Keratinocyte (primary cell): ENCODE data around the gene ITGA3. TPM values are rescaled to one million over a fixed set of nuclear protein-coding genes. Genes with fewer than 3 reads are reported as not detected.

ENCODE experiments used
- DNase-seq: peaks from one replicate; pipeline ENCODE4 v3.0.0-alpha.2; 2011; ENCODE audit warnings: low read depth, missing footprints, low spot score
- FAIRE-seq: peaks from 2 replicates; lab custom pipeline; 2011; peaks lifted over from hg19 to GRCh38; lab: Jason Lieb, UNC
- H2AFZ ChIP-seq: 2 replicates; pipeline ENCODE4 v1.6.0; 2012; ENCODE audit warnings: low read length, control low read depth, inconsistent platforms; ENCODE audit not compliant: control insufficient read depth
- H3K27ac ChIP-seq: 2 replicates; pipeline ENCODE4 v1.5.1; 2011; ENCODE audit warnings: low read length; ENCODE audit not compliant: control insufficient read depth, insufficient read depth
- H3K27me3 ChIP-seq: 3 replicates; pipeline ENCODE4 v1.6.0; 2011; ENCODE audit warnings: low read length; ENCODE audit not compliant: control insufficient read depth, insufficient read depth; ENCODE audit errors: extremely low read depth
- H3K36me3 ChIP-seq, 2 experiments: 2 replicates in 1 of 2; 3 replicates in 1 of 2; pipeline ENCODE4 v1.5.1; 2011; ENCODE audit warnings: low read length in 2 of 2, mild to moderate bottlenecking in 1 of 2; ENCODE audit not compliant: control insufficient read depth in 2 of 2, insufficient read depth in 2 of 2; ENCODE audit errors: extremely low read depth in 1 of 2
- H3K4me1 ChIP-seq: 3 replicates; pipeline ENCODE4 v1.5.1; 2011; ENCODE audit warnings: low read length; ENCODE audit not compliant: control insufficient read depth, insufficient read depth; ENCODE audit errors: extremely low read depth
- H3K4me2 ChIP-seq: 3 replicates; pipeline ENCODE4 v1.6.0; 2011; ENCODE audit warnings: low read depth, low read length; ENCODE audit not compliant: control insufficient read depth, insufficient read depth; ENCODE audit errors: extremely low read depth
- H3K4me3 ChIP-seq, 3 experiments: fragments of 200-600 bp in 1 of 3; sonication (generic) in 1 of 3; 2 replicates in 2 of 3; 3 replicates in 1 of 3; pipeline ENCODE4 v1.5.1; 2011 to 2016; ENCODE audit warnings: low read length in 3 of 3, mild to moderate bottlenecking in 3 of 3, control low read depth in 2 of 3, inconsistent platforms in 1 of 3, low read depth in 1 of 3, mixed read lengths in 1 of 3, mixed run types in 1 of 3, moderate library complexity in 1 of 3; ENCODE audit not compliant: control insufficient read depth in 2 of 3, insufficient read depth in 2 of 3; ENCODE audit errors: extremely low read depth in 1 of 3
- H3K79me2 ChIP-seq: 2 replicates; pipeline ENCODE4 v1.6.0; 2012; ENCODE audit warnings: low read length; ENCODE audit not compliant: control insufficient read depth, insufficient read depth
- H3K9ac ChIP-seq: 3 replicates; pipeline ENCODE4 v1.6.0; 2011; ENCODE audit warnings: low read length; ENCODE audit not compliant: control insufficient read depth, insufficient read depth; ENCODE audit errors: extremely low read depth
- H3K9me1 ChIP-seq: 3 replicates; pipeline ENCODE4 v1.6.0; 2011; ENCODE audit warnings: low read length; ENCODE audit not compliant: control insufficient read depth, insufficient read depth; ENCODE audit errors: extremely low read depth
- H3K9me3 ChIP-seq: 2 replicates; pipeline ENCODE4 v1.5.1; 2012; ENCODE audit warnings: low read depth, low read length; ENCODE audit not compliant: control insufficient read depth
- H4K20me1 ChIP-seq: 3 replicates; pipeline ENCODE4 v1.6.0; 2011; ENCODE audit warnings: low read length; ENCODE audit not compliant: control insufficient read depth, insufficient read depth; ENCODE audit errors: extremely low read depth
- EZH2 ChIP-seq: IDR thresholded peaks from one replicate; pipeline ENCODE4 v1.6.1; 2012; ENCODE audit warnings: inconsistent platforms, mild to moderate bottlenecking, low read length, moderate library complexity
- dilution Hi-C: fragments of 300-500 bp; cut with MboI; formaldehyde crosslinking; loops from one replicate; pipeline ENCODE4 v1.7.0; 2020; ENCODE audit warnings: low sequenced_read_pairs; ENCODE audit not compliant: extremely low pct_ligation_motif_present
- polyA plus RNA-seq, 5 experiments: library from polyadenylated mRNA; depleted of rRNA in 3 of 5; stranded (reverse) in 3 of 5; stranded (forward) in 1 of 5; unstranded in 1 of 5; fragments of >200 nt; gene quantifications; 1 replicate in 1 of 5; 2 replicates in 3 of 5; 3 replicates in 1 of 5; pipeline versions ENCODE4 v1.2.1 to v1.2.3, GENCODE V29; 2011 to 2012; ENCODE audit warnings: missing spikeins in 2 of 5, low read depth in 1 of 5, low replicate concordance in 1 of 5
- TF ChIP-seq, protein P1 (sequence below), 3 experiments: IDR thresholded peaks in 1 of 3; conservative IDR thresholded peaks in 1 of 3; optimal IDR thresholded peaks in 1 of 3; 2 replicates in 2 of 3; 3 replicates in 1 of 3; pipeline versions ENCODE3 to v1.5.1; 2011; ENCODE audit warnings: low read length in 3 of 3, mild to moderate bottlenecking in 3 of 3, moderate library complexity in 2 of 3, control low read depth in 1 of 3, inconsistent platforms in 1 of 3; ENCODE audit not compliant: insufficient read depth in 2 of 3; ENCODE audit errors: extremely low read depth in 1 of 3

The ITGA3 gene
- polyA plus RNA-seq, 1 donor (not counting 4 experiments of a cell fraction or from before 2014, with no cell fraction given): 427 TPM

DNA sequence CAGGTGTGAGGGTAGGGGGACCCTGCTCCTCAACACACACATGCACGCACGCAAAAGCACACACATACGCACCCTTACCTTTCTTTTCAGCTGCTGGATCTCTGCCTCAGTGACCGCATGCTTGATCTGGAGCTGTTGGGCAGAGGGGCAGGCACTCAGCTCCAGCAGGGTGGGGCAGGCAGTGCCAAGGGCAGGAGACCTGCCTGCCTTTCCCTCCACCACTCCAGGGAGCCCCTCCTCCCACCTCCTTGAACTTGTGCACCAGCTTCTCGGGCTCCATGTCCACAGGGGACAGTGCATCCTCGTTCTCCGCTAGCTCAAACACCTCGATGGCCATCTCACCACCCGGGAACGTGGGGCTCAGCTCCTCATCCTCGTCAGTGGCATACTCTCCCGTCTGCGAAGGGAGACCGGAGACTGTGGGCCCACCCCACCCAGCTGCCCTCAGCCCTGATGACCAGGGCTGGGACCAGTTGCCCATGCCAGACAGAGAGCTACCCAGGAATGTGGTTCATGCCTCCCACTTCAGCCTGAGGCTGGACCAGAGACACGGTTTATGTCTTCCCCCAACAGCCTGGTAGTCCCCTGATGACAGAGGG is 83.4 kb downstream of the ITGA3 start:
- Histone ChIP-seq H3K79me2 (peaks cover 8% of the 10 kb centered on the region), H3K9me3 (no peaks in the 10 kb centered on the region), H2AFZ (no peak overlapping the region), H3K4me1 (no peaks in the 10 kb centered on the region), H3K27ac (no peak overlapping the region), H3K4me3 (no peak overlapping the region), H3K27me3 (no peaks in the 10 kb centered on the region), H3K9ac (no peak overlapping the region), H3K9me1 (peaks cover 2% of the 10 kb centered on the region), H3K4me2 (no peak overlapping the region), H4K20me1 (peaks cover 7% of the 10 kb centered on the region), H3K36me3 (peaks cover 60 to 68% of the 10 kb centered on the region in 2 experiments)
- DNase-seq: no peak
- dilution Hi-C loops: no loop called here
- TF ChIP-seq, protein P1, sequence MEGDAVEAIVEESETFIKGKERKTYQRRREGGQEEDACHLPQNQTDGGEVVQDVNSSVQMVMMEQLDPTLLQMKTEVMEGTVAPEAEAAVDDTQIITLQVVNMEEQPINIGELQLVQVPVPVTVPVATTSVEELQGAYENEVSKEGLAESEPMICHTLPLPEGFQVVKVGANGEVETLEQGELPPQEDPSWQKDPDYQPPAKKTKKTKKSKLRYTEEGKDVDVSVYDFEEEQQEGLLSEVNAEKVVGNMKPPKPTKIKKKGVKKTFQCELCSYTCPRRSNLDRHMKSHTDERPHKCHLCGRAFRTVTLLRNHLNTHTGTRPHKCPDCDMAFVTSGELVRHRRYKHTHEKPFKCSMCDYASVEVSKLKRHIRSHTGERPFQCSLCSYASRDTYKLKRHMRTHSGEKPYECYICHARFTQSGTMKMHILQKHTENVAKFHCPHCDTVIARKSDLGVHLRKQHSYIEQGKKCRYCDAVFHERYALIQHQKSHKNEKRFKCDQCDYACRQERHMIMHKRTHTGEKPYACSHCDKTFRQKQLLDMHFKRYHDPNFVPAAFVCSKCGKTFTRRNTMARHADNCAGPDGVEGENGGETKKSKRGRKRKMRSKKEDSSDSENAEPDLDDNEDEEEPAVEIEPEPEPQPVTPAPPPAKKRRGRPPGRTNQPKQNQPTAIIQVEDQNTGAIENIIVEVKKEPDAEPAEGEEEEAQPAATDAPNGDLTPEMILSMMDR (optimal IDR thresholded peaks at IDR 0.05 in 1 of 3, IDR thresholded peaks at IDR 0.05 in 1 of 3, conservative IDR thresholded peaks at IDR 0.05 in 1 of 3; ENCODE audit: extremely low read depth in 1 of 3, insufficient read depth in 2 of 3, low read length in 3 of 3): no peak
- TF ChIP-seq EZH2: no peak
- FAIRE-seq: no peak

Other genes with a start within 250 kb of the ITGA3 start
- not detected in 3 replicates for gene TAC4, start 208.0 kb upstream of the ITGA3 start, polyA plus RNA-seq
- gene DLX4, start 86.9 kb upstream of the ITGA3 start, polyA plus RNA-seq: 0.10 to 0.22 TPM (median 0.18 TPM) in 3 replicates
- gene DLX3, start 60.9 kb upstream of the ITGA3 start, polyA plus RNA-seq: 0.62 to 0.81 TPM (median 0.72 TPM) in 3 replicates
- gene PDK2, start 39.2 kb downstream of the ITGA3 start, polyA plus RNA-seq: 7.5 to 24.1 TPM (median 8.6 TPM) in 3 replicates
- gene SAMD14, start 74.0 kb downstream of the ITGA3 start, polyA plus RNA-seq: 0.02 to 0.06 TPM in 2 of 3 replicates, not detected in the other
- gene PPP1R9B, start 94.6 kb downstream of the ITGA3 start, polyA plus RNA-seq: 15.2 to 18.2 TPM (median 16.1 TPM) in 3 replicates
- not detected in 3 replicates for gene SGCA, start 109.9 kb downstream of the ITGA3 start, polyA plus RNA-seq
- gene COL1A1, start 145.5 kb downstream of the ITGA3 start, polyA plus RNA-seq: 0.55 to 2.3 TPM (median 1.4 TPM) in 3 replicates
- 0.88 to 2.7 TPM (median 1.8 TPM) in 3 replicates for gene TMEM92, start 218.4 kb downstream of the ITGA3 start, polyA plus RNA-seq